A673 (cell line): ENCODE results near the gene IQCE. TPM values are rescaled to one million over a fixed set of nuclear protein-coding genes. Genes with fewer than 3 reads are reported as not detected.

Source experiments
- BruUV-seq: library from RNA; stranded (reverse); fragments of 400-500 nt; replicated peaks from 2 replicates; lab custom pipeline; 2021; lab: Mats Ljungman, UMichigan
- CTCF ChIA-PET: fragments of 300-600 bp; sonication (Branson Sonifier 250); formaldehyde crosslinking; loops from one replicate; lab custom pipeline; 2022; ENCODE audit warnings: antibody characterized with exemption; lab: Charles Lee
- POLR2A ChIA-PET: fragments of 300-600 bp; sonication (Branson Sonifier 250); formaldehyde crosslinking; loops from one replicate; lab custom pipeline; 2022; ENCODE audit warnings: antibody characterized with exemption; ENCODE audit not compliant: low non-redundant PET; lab: Charles Lee
- DNase-seq: peaks from one replicate; pipeline ENCODE4 v3.0.0-alpha.2; 2015; ENCODE audit warnings: low spot score
- H3K27ac ChIP-seq: fragments of 200-600 bp; sonication (generic); 2 replicates; pipeline ENCODE4 v1.5.1; 2016; ENCODE audit warnings: mixed run types, low read depth, mild to moderate bottlenecking, mixed read lengths, antibody characterized with exemption, low read length; ENCODE audit not compliant: poor library complexity, severe bottlenecking
- H3K27me3 ChIP-seq: fragments of 200-600 bp; sonication (generic); replicated peaks from 2 replicates; pipeline ENCODE4 v1.6.1; 2017; ENCODE audit warnings: mixed run types, low read depth, mild to moderate bottlenecking, mixed read lengths, antibody characterized with exemption, low read length; ENCODE audit not compliant: insufficient read depth, poor library complexity
- H3K36me3 ChIP-seq: fragments of 200-600 bp; sonication (generic); 2 replicates; pipeline ENCODE4 v1.6.1; 2016; ENCODE audit warnings: mixed run types, mild to moderate bottlenecking, mixed read lengths, antibody characterized with exemption, low read length; ENCODE audit not compliant: insufficient read depth, poor library complexity, severe bottlenecking
- H3K4me1 ChIP-seq: fragments of 200-600 bp; sonication (generic); 2 replicates; pipeline ENCODE4 v1.6.1; 2017; ENCODE audit warnings: mixed run types, mild to moderate bottlenecking, mixed read lengths, antibody characterized with exemption, low read length; ENCODE audit not compliant: insufficient read depth, poor library complexity, severe bottlenecking
- H3K4me3 ChIP-seq: fragments of 200-600 bp; sonication (generic); 2 replicates; pipeline ENCODE4 v1.5.1; 2016; ENCODE audit warnings: low read depth, mixed run types, mild to moderate bottlenecking, mixed read lengths, low read length; ENCODE audit not compliant: poor library complexity, severe bottlenecking
- H3K9me3 ChIP-seq: fragments of 200-600 bp; sonication (generic); 2 replicates; pipeline ENCODE4 v1.6.1; 2016; ENCODE audit warnings: mixed run types, low read depth, mild to moderate bottlenecking, mixed read lengths, antibody characterized with exemption, low read length; ENCODE audit not compliant: poor library complexity, severe bottlenecking
- CTCF ChIP-seq: fragments of 300-800, 200-600 bp; sonication (generic); conservative IDR thresholded peaks from 2 replicates; pipeline ENCODE4 v1.5.1; 2017; ENCODE audit warnings: low read depth, mild to moderate bottlenecking, antibody characterized with exemption, low read length, moderate library complexity, mixed read lengths
- EZH2 ChIP-seq: fragments of 200-600 bp; sonication (generic); IDR thresholded peaks from 2 replicates; pipeline ENCODE4 v1.6.1; 2017; ENCODE audit warnings: borderline replicate concordance, low read depth, mild to moderate bottlenecking, mixed read lengths, antibody characterized with exemption, low read length; ENCODE audit not compliant: poor library complexity, severe bottlenecking
- intact Hi-C: fragments of 100-400 bp; cut with micrococcal nuclease; formaldehyde crosslinking; loops from one replicate; pipeline ENCODE4 v1.10.0; 2022; ENCODE audit not compliant: unreplicated experiment
- total RNA-seq: library from RNA; stranded (reverse); gene quantifications from 2 replicates; pipeline ENCODE4 v1.2.3, GENCODE V29; 2021

IQCE gene
- total RNA-seq, 1 experiment from 2014 or later: 35.4 TPM

GRCh38 chr7:2602406-2603043, 43.7 kb downstream of the IQCE start:
- H3K36me3 ChIP-seq: peaks cover 19% of the 10 kb centered on the region
- BruUV-seq: no TSS peak
- no peak overlapping the region for H3K27ac ChIP-seq
- ChIA-PET POLR2A (interaction anchor here (0.6 kb wide), 1 partner anchor 118 kb away, joined by 4 read pairs; no protein-coding TSS in a partner anchor), CTCF (no interaction called here)
- H3K27me3 ChIP-seq: no peaks in the 10 kb centered on the region
- H3K9me3 ChIP-seq: no peaks in the 10 kb centered on the region
- no peak for DNase-seq
- no peak for TF ChIP-seq EZH2
- TF ChIP-seq CTCF: no peak
- intact Hi-C loops: no loop called here
- no peak overlapping the region for H3K4me3 ChIP-seq
- no peaks in the 10 kb centered on the region for H3K4me1 ChIP-seq

GRCh38 chr7:2603044-2603965, 44.5 kb downstream of the IQCE start:
- no peak for DNase-seq
- H3K36me3 ChIP-seq: peaks cover 11% of the 10 kb centered on the region
- no peaks in the 10 kb centered on the region for H3K9me3 ChIP-seq
- ChIA-PET POLR2A (interaction anchor here (0.6 kb wide), 1 partner anchor 118 kb away, joined by 4 read pairs; no protein-coding TSS in a partner anchor), CTCF (no interaction called here)
- no peak overlapping the region for H3K27ac ChIP-seq
- H3K4me1 ChIP-seq: no peaks in the 10 kb centered on the region
- TF ChIP-seq EZH2: no peak
- intact Hi-C loops: no loop called here
- no TSS peak for BruUV-seq
- H3K27me3 ChIP-seq: no peaks in the 10 kb centered on the region
- H3K4me3 ChIP-seq: no peak overlapping the region

- H3K27me3 ChIP-seq: no peaks in the 10 kb centered on the region
- CTCF ChIA-PET: no interaction called here
- POLR2A ChIA-PET: no interaction called here
- no peak overlapping the region for H3K4me3 ChIP-seq
- no peak for DNase-seq
- TF ChIP-seq EZH2 (no peak), CTCF (no peak)
- no peaks in the 10 kb centered on the region for H3K9me3 ChIP-seq
- intact Hi-C loops: no loop called here
- H3K36me3 ChIP-seq: peaks cover 3% of the 10 kb centered on the region
- H3K27ac ChIP-seq: no peak overlapping the region
- no peaks in the 10 kb centered on the region for H3K4me1 ChIP-seq
- BruUV-seq: no TSS peak
These were observed 45.9 kb downstream of the IQCE start for GRCh38 chr7:2604608-2605174.
